H9 (cell line): Measurements from ENCODE around the gene DENND4A. TPM values are rescaled to one million over a fixed set of nuclear protein-coding genes. Genes with fewer than 3 reads are reported as not detected.

Experiments
- DNase-seq: peaks from one replicate; pipeline ENCODE4 v3.0.0-alpha.2; 2017
- H2AFZ ChIP-seq: one replicate; pipeline ENCODE4 v1.6.1; 2013; ENCODE audit warnings: mild to moderate bottlenecking, low read length, control low read depth, moderate library complexity
- H2AK5ac ChIP-seq: 2 replicates; pipeline ENCODE4 v1.6.1; 2013; ENCODE audit warnings: low read length, control low read depth, mixed read lengths; ENCODE audit not compliant: insufficient read length
- H2BK120ac ChIP-seq: one replicate; pipeline ENCODE4 v1.6.1; 2013; ENCODE audit warnings: low read depth, mild to moderate bottlenecking, low read length, control low read depth, inconsistent platforms; ENCODE audit not compliant: poor library complexity, severe bottlenecking
- H2BK12ac ChIP-seq: 2 replicates; pipeline ENCODE4 v1.6.1; 2013; ENCODE audit warnings: low read length, control low read depth, mixed read lengths, low read depth; ENCODE audit not compliant: insufficient read length
- H2BK15ac ChIP-seq: 2 replicates; pipeline ENCODE4 v1.6.1; 2013; ENCODE audit warnings: low read depth, low read length, control low read depth
- H2BK20ac ChIP-seq: one replicate; pipeline ENCODE4 v1.6.1; 2013; ENCODE audit warnings: low read depth, mild to moderate bottlenecking, low read length, control low read depth, inconsistent platforms; ENCODE audit not compliant: poor library complexity, severe bottlenecking
- H2BK5ac ChIP-seq: 2 replicates; pipeline ENCODE4 v1.6.1; 2013; ENCODE audit warnings: low read length, control low read depth, mixed read lengths; ENCODE audit not compliant: insufficient read length
- H3K14ac ChIP-seq: 2 replicates; pipeline ENCODE4 v1.6.1; 2013; ENCODE audit warnings: low read length, control low read depth; ENCODE audit not compliant: insufficient read depth
- H3K18ac ChIP-seq: 2 replicates; pipeline ENCODE4 v1.6.1; 2013; ENCODE audit warnings: low read depth, mild to moderate bottlenecking, mixed read lengths, low read length, control low read depth; ENCODE audit not compliant: insufficient read length
- H3K23ac ChIP-seq: 2 replicates; pipeline ENCODE4 v1.6.1; 2013; ENCODE audit warnings: low read length, control low read depth, mixed read lengths, low read depth; ENCODE audit not compliant: insufficient read length
- H3K23me2 ChIP-seq: 2 replicates; pipeline ENCODE4 v1.6.1; 2013; ENCODE audit warnings: low read depth, mild to moderate bottlenecking, mixed read lengths, low read length, control low read depth; ENCODE audit not compliant: insufficient read length, poor library complexity, severe bottlenecking
- H3K27ac ChIP-seq: 2 replicates; pipeline ENCODE4 v1.5.1; 2013; ENCODE audit warnings: low read length, control low read depth, mixed read lengths, low read depth; ENCODE audit not compliant: insufficient read length
- H3K27me3 ChIP-seq: 2 replicates; pipeline ENCODE4 v1.6.1; 2013; ENCODE audit warnings: low read length, control low read depth, inconsistent platforms; ENCODE audit not compliant: insufficient read depth
- H3K4ac ChIP-seq: 2 replicates; pipeline ENCODE4 v1.6.1; 2013; ENCODE audit warnings: low read depth, mild to moderate bottlenecking, control low read depth, inconsistent platforms, low read length, moderate library complexity
- H3K4me1 ChIP-seq: 2 replicates; pipeline ENCODE4 v1.6.1; 2013; ENCODE audit warnings: low read length, control low read depth, inconsistent platforms; ENCODE audit not compliant: insufficient read depth
- H3K4me2 ChIP-seq: 2 replicates; pipeline ENCODE4 v1.6.1; 2013; ENCODE audit warnings: low read length, control low read depth, mixed read lengths; ENCODE audit not compliant: insufficient read length, insufficient read depth
- H3K56ac ChIP-seq: 2 replicates; pipeline ENCODE4 v1.6.1; 2013; ENCODE audit warnings: low read depth, mild to moderate bottlenecking, mixed read lengths, low read length, control low read depth; ENCODE audit not compliant: insufficient read length
- H3K79me1 ChIP-seq: 2 replicates; pipeline ENCODE4 v1.6.1; 2013; ENCODE audit warnings: low read depth, mild to moderate bottlenecking, moderate library complexity, low read length, control low read depth, inconsistent platforms; ENCODE audit not compliant: insufficient read depth, poor library complexity, severe bottlenecking
- H3K79me2 ChIP-seq: 2 replicates; pipeline ENCODE4 v1.6.1; 2013; ENCODE audit warnings: low read length, control low read depth, inconsistent platforms; ENCODE audit not compliant: insufficient read depth
- H3K9ac ChIP-seq: 2 replicates; pipeline ENCODE4 v1.6.1; 2013; ENCODE audit warnings: low read length, control low read depth, mixed read lengths; ENCODE audit not compliant: insufficient read length; ENCODE audit errors: extremely low read depth
- H3K9me3 ChIP-seq: one replicate; pipeline ENCODE4 v1.6.1; 2013; ENCODE audit warnings: low read depth, low read length, inconsistent platforms; ENCODE audit not compliant: control insufficient read depth
- H3T11ph ChIP-seq: one replicate; pipeline ENCODE4 v1.6.1; 2013; ENCODE audit warnings: mild to moderate bottlenecking, low read length, control low read depth, inconsistent platforms
- H4K20me1 ChIP-seq: one replicate; pipeline ENCODE4 v1.6.1; 2013; ENCODE audit not compliant: control insufficient read depth, insufficient read length, insufficient read depth
- H4K5ac ChIP-seq: 2 replicates; pipeline ENCODE4 v1.6.1; 2013; ENCODE audit warnings: low read depth, mild to moderate bottlenecking, mixed read lengths, low read length, control low read depth; ENCODE audit not compliant: insufficient read length
- H4K8ac ChIP-seq: replicated peaks from 2 replicates; pipeline ENCODE4 v1.6.1; 2013; ENCODE audit warnings: low read length, control low read depth, mixed read lengths, low read depth; ENCODE audit not compliant: insufficient read length
- H4K91ac ChIP-seq: 2 replicates; pipeline ENCODE4 v1.6.1; 2013; ENCODE audit warnings: low read depth, mild to moderate bottlenecking, moderate library complexity, mixed read lengths, low read length, control low read depth; ENCODE audit not compliant: insufficient read length
- H3K27ac Mint-ChIP-seq, 3 experiments: 2 replicates in 2 of 3; 3 replicates in 1 of 3; pipeline ENCODE4 v1.8.0; 2020 to 2021; ENCODE audit warnings: mixed read lengths in 3 of 3, mild to moderate bottlenecking in 1 of 3, moderate library complexity in 1 of 3
- H3K27me3 Mint-ChIP-seq: 2 replicates; pipeline ENCODE4 v1.8.0; 2021; ENCODE audit warnings: low read depth, mild to moderate bottlenecking, moderate library complexity, mixed read lengths
- H3K36me3 Mint-ChIP-seq, 3 experiments: 2 replicates in 2 of 3; 3 replicates in 1 of 3; pipeline ENCODE4 v1.8.0; 2020 to 2021; ENCODE audit warnings: low read depth in 3 of 3, mixed read lengths in 3 of 3; ENCODE audit not compliant: insufficient read depth in 1 of 3
- H3K4me1 Mint-ChIP-seq, 2 experiments: 2 replicates each; pipeline ENCODE4 v1.8.0; 2020; ENCODE audit warnings: mixed read lengths in 2 of 2
- H3K4me3 Mint-ChIP-seq, 2 experiments: 2 replicates in 1 of 2; 3 replicates in 1 of 2; pipeline ENCODE4 v1.8.0; 2020 to 2021; ENCODE audit warnings: mild to moderate bottlenecking in 2 of 2, mixed read lengths in 2 of 2, moderate library complexity in 1 of 2
- H3K9me3 Mint-ChIP-seq, 2 experiments: 2 replicates in 1 of 2; 3 replicates in 1 of 2; pipeline ENCODE4 v1.8.0; 2020; ENCODE audit warnings: mild to moderate bottlenecking in 2 of 2, mixed read lengths in 2 of 2, moderate library complexity in 1 of 2
- WGBS: extraction: QIAGEN DNeasy Blood & Tissue Kit; methylation state at CpG from one replicate; pipeline ENCODE4 v1.1.7; 2013; ENCODE audit warnings: missing lambda C conversion rate, low lambda C conversion rate, mixed read lengths; ENCODE audit not compliant: insufficient read length; ENCODE audit errors: extremely low coverage; 5-methylcytosine and 5-hydroxymethylcytosine counted together
- total RNA-seq: library from RNA; stranded (reverse); gene quantifications from 2 replicates; pipeline ENCODE4 v1.2.1, GENCODE V29; 2021
- TF ChIP-seq, protein P1 (sequence below): fragments of 200-600 bp; sonication (generic); conservative IDR thresholded peaks from 3 replicates; pipeline ENCODE4 v1.8.0; 2021; ENCODE audit warnings: antibody characterized with exemption, mild to moderate bottlenecking

The DENND4A gene
- total RNA-seq, 1 experiment from 2014 or later = 4.7 TPM

DNA sequence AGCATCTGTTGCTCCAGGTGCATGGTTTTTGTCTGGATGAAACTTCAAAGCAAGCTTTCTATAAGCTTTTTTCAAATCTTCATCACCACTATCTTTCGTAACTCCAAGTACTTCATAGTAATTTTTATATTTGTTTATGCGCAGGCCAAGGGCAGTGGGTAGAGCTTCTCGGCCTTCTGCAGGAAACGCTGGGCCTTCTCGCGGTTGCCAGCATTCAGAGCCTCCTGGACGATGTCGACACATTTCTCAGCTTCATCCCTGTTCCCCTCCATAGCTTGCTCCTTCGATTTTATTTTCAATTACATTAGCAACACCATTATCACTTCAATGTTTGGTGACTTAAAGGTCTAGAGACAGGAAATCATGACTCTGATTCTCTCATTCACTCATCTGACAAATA is 20.2 kb downstream of the DENND4A start:
- Histone ChIP-seq H4K20me1 (no peaks in the 10 kb centered on the region), H2BK5ac (no peak overlapping the region), H2BK15ac (no peak overlapping the region), H2AK5ac (no peak overlapping the region), H3K56ac (no peak overlapping the region), H2BK12ac (no peak overlapping the region), H3K9me3 (no peaks in the 10 kb centered on the region), H3K4ac (no peak overlapping the region), H4K8ac (no peak overlapping the region), H3K79me1 (no peaks in the 10 kb centered on the region), H3K23ac (no peak overlapping the region), H3T11ph (no peak overlapping the region), H2BK120ac (no peak overlapping the region), H3K14ac (no peak overlapping the region), H4K5ac (no peak overlapping the region), H3K27me3 (no peaks in the 10 kb centered on the region), H3K4me2 (no peak overlapping the region), H2AFZ (no peak overlapping the region), H3K79me2 (no peaks in the 10 kb centered on the region), H3K23me2 (no peaks in the 10 kb centered on the region), H3K4me1 (no peaks in the 10 kb centered on the region), H3K27ac (no peak overlapping the region), H3K18ac (no peak overlapping the region), H4K91ac (no peak overlapping the region), H2BK20ac (no peak overlapping the region), H3K9ac (no peak overlapping the region)
- Mint-ChIP-seq H3K4me3 (no peak overlapping the region), H3K27ac (no peak overlapping the region), H3K9me3 (no peaks in the 10 kb centered on the region), H3K36me3 (no peaks in the 10 kb centered on the region), H3K4me1 (peaks cover 9 to 13% of the 10 kb centered on the region in 2 experiments), H3K27me3 (no peaks in the 10 kb centered on the region)
- TF ChIP-seq, protein P1, sequence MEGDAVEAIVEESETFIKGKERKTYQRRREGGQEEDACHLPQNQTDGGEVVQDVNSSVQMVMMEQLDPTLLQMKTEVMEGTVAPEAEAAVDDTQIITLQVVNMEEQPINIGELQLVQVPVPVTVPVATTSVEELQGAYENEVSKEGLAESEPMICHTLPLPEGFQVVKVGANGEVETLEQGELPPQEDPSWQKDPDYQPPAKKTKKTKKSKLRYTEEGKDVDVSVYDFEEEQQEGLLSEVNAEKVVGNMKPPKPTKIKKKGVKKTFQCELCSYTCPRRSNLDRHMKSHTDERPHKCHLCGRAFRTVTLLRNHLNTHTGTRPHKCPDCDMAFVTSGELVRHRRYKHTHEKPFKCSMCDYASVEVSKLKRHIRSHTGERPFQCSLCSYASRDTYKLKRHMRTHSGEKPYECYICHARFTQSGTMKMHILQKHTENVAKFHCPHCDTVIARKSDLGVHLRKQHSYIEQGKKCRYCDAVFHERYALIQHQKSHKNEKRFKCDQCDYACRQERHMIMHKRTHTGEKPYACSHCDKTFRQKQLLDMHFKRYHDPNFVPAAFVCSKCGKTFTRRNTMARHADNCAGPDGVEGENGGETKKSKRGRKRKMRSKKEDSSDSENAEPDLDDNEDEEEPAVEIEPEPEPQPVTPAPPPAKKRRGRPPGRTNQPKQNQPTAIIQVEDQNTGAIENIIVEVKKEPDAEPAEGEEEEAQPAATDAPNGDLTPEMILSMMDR = no peak
- DNase-seq = no peak
- WGBS = no CpG with 5 or more reads among the region's 9 CpGs
